Thyroid gland (tissue), 4 donors: ENCODE results near the gene FAM210A.

Experiments used
- POLR2A ChIP-seq, 2 donors: fragments of 450-650 bp; IDR thresholded peaks; one replicate each; pipeline ENCODE4 v1.6.1; 2017; ENCODE audit warnings: antibody characterized with exemption in 2 of 2, mild to moderate bottlenecking in 2 of 2, moderate library complexity in 1 of 2
- TF ChIP-seq, protein P1 (sequence below), 6 experiments: fragments of 200-600 bp in 3 of 6; fragments of 450-650 bp in 3 of 6; sonication (generic) in 3 of 6; IDR thresholded peaks; one replicate each; pipeline ENCODE4 v1.5.1; 2016 to 2019; ENCODE audit warnings: antibody characterized with exemption in 6 of 6, mild to moderate bottlenecking in 2 of 6, inconsistent platforms in 1 of 6, moderate library complexity in 1 of 6

- TF ChIP-seq, protein P1, sequence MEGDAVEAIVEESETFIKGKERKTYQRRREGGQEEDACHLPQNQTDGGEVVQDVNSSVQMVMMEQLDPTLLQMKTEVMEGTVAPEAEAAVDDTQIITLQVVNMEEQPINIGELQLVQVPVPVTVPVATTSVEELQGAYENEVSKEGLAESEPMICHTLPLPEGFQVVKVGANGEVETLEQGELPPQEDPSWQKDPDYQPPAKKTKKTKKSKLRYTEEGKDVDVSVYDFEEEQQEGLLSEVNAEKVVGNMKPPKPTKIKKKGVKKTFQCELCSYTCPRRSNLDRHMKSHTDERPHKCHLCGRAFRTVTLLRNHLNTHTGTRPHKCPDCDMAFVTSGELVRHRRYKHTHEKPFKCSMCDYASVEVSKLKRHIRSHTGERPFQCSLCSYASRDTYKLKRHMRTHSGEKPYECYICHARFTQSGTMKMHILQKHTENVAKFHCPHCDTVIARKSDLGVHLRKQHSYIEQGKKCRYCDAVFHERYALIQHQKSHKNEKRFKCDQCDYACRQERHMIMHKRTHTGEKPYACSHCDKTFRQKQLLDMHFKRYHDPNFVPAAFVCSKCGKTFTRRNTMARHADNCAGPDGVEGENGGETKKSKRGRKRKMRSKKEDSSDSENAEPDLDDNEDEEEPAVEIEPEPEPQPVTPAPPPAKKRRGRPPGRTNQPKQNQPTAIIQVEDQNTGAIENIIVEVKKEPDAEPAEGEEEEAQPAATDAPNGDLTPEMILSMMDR (IDR thresholded peaks at IDR 0.05): no peak
- no peak for TF ChIP-seq POLR2A (IDR thresholded peaks at IDR 0.05)
These were observed 26.2 kb downstream of the FAM210A start for GRCh38 chr18:13700153-13700552.
